ENCODE results near the gene FOXF2.
A peak's percentile ranks its signal among the peaks of the same experiment; 100 is the strongest.

DNA sequence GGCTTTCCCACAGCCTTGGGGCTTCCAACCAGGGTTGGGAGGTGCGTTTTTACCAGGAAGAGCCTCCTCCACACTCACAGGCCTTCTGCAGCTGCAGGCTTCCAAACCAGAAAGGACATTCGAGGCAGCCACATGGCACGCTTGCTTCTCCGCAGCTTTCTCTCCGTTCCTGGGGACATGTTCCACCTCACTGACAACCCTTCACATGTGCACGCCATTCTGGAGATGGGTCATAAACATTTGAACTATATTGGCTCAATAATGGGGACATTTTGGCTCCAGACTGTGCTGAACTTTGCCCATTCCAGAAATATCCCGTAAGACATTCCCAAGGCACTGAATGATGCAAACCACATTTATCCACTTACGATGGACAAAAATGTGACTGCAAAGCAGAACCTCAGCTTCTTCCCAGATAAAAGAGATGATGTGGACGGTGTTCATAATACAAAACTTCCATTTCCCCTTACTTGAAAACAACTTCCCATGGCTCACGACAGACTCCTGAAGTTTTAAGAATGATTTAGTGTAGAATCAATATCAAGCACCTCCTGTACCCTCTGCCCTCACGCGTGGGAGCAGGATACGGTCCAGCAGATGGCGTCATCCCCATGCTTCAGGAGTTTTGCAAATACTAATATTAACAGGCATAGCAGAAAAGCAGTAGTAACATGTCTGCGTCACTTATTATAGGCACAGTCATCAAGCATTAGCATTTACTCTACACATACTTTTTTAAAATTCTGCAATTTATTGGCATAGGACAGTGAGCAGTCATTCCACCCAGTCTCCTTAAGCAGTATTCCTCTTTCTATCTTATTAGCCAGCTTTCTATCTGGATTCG is 25.4 kb upstream of the FOXF2 start:
- no peak for TF ChIP-seq KDM1A (CRISPR knock-in tag; IDR thresholded peaks at IDR 0.05)
- TF ChIP-seq ETV6 (CRISPR knock-in tag; conservative IDR thresholded peaks at IDR 0.05), result no peak
- TF ChIP-seq, protein P1, sequence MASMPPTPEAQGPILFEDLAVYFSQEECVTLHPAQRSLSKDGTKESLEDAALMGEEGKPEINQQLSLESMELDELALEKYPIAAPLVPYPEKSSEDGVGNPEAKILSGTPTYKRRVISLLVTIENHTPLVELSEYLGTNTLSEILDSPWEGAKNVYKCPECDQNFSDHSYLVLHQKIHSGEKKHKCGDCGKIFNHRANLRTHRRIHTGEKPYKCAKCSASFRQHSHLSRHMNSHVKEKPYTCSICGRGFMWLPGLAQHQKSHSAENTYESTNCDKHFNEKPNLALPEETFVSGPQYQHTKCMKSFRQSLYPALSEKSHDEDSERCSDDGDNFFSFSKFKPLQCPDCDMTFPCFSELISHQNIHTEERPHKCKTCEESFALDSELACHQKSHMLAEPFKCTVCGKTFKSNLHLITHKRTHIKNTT (CRISPR knock-in tag; IDR thresholded peaks at IDR 0.05), result no peak
- peak; percentile 35; the same call in 1 of the 2 replicates for TF ChIP-seq CTCF (CRISPR knock-in tag; IDR thresholded peaks at IDR 0.05)
- TF ChIP-seq CHD2 (IDR thresholded peaks at IDR 0.05; ENCODE audit: low read depth, low read length), result no peak
- TF ChIP-seq UBTF (CRISPR knock-in tag; IDR thresholded peaks at IDR 0.05), result no peak
- TF ChIP-seq, protein P2, sequence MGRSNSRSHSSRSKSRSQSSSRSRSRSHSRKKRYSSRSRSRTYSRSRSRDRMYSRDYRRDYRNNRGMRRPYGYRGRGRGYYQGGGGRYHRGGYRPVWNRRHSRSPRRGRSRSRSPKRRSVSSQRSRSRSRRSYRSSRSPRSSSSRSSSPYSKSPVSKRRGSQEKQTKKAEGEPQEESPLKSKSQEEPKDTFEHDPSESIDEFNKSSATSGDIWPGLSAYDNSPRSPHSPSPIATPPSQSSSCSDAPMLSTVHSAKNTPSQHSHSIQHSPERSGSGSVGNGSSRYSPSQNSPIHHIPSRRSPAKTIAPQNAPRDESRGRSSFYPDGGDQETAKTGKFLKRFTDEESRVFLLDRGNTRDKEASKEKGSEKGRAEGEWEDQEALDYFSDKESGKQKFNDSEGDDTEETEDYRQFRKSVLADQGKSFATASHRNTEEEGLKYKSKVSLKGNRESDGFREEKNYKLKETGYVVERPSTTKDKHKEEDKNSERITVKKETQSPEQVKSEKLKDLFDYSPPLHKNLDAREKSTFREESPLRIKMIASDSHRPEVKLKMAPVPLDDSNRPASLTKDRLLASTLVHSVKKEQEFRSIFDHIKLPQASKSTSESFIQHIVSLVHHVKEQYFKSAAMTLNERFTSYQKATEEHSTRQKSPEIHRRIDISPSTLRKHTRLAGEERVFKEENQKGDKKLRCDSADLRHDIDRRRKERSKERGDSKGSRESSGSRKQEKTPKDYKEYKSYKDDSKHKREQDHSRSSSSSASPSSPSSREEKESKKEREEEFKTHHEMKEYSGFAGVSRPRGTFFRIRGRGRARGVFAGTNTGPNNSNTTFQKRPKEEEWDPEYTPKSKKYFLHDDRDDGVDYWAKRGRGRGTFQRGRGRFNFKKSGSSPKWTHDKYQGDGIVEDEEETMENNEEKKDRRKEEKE (IDR thresholded peaks at IDR 0.05), result no peak
- no peak for TF ChIP-seq NR2F2 (IDR thresholded peaks at IDR 0.05; ENCODE audit: borderline replicate concordance, low read depth)
- TF ChIP-seq ZBTB3 (CRISPR knock-in tag; IDR thresholded peaks at IDR 0.05; ENCODE audit: borderline replicate concordance, low read depth), result no peak
- TF ChIP-seq ZFP82 (CRISPR knock-in tag; IDR thresholded peaks at IDR 0.05; ENCODE audit: borderline replicate concordance), result no peak
- TF ChIP-seq U2AF2 (IDR thresholded peaks at IDR 0.05; ENCODE audit: low read depth, low read length), result no peak
- no peak for TF ChIP-seq KLF13 (CRISPR knock-in tag; IDR thresholded peaks at IDR 0.05)
- no peak for TF ChIP-seq SRSF9 (IDR thresholded peaks at IDR 0.05; ENCODE audit: borderline replicate concordance, insufficient read depth, low read depth, low read length, poor library complexity, severe bottlenecking)
- no peak for TF ChIP-seq BCL6 (CRISPR knock-in tag; IDR thresholded peaks at IDR 0.05)

Measured in HepG2 (cell line).